HepG2 (cell line): Measurements from ENCODE around the gene SGIP1. TPM values are rescaled to one million over a fixed set of nuclear protein-coding genes. Genes with fewer than 3 reads are reported as not detected.

Source experiments
- ATAC-seq: fragments of 200-7000 bp; cut with Tn5 transposase; 3 replicates; pipeline ENCODE4 v1.9.1; 2020; ENCODE audit warnings: mild to moderate bottlenecking, moderate library complexity
- BruUV-seq: library from RNA; stranded (reverse); fragments of 400-500 nt; replicated peaks from 2 replicates; lab custom pipeline; 2021; lab: Mats Ljungman, UMichigan
- CTCF ChIA-PET: fragments of 300-600 bp; formaldehyde crosslinking; extraction: SDS; loops from one replicate; lab custom pipeline; 2021; ENCODE audit warnings: low total read pairs, inconsistent platforms, low intra/inter-chr PET ratio; lab: Yijun Ruan, JAX
- POLR2A ChIA-PET: fragments of 350-600 bp; sonication (Branson Sonifier 250); formaldehyde crosslinking; loops from one replicate; lab custom pipeline; 2020; ENCODE audit warnings: antibody characterized with exemption, inconsistent platforms; lab: Yijun Ruan, JAX
- DNase-seq: peaks from one replicate; pipeline ENCODE4 v3.0.0-alpha.2; 2015; ENCODE audit warnings: low spot score
- FAIRE-seq: peaks from 3 replicates; lab custom pipeline; 2011; peaks lifted over from hg19 to GRCh38; lab: Jason Lieb, UNC
- H2AFZ ChIP-seq: one replicate; pipeline ENCODE4 v1.6.1; 2011; ENCODE audit warnings: low read length, inconsistent platforms
- H3K27ac ChIP-seq: fragments of 300-600 bp; 3 replicates; pipeline ENCODE4 v1.8.0; 2011; ENCODE audit warnings: mixed run types, mild to moderate bottlenecking, mixed read lengths, low read length, inconsistent platforms; ENCODE audit not compliant: insufficient read depth; ENCODE audit errors: extremely low read length
- H3K27me3 ChIP-seq, 2 experiments: fragments of 200-600 bp in 1 of 2; 2 replicates in 1 of 2; 3 replicates in 1 of 2; pipeline versions ENCODE4 v1.6.0 to v1.8.0; 2011; ENCODE audit warnings: low read length in 2 of 2, mild to moderate bottlenecking in 2 of 2, moderate library complexity in 2 of 2, inconsistent platforms in 1 of 2; ENCODE audit not compliant: insufficient read depth in 2 of 2, control insufficient read depth in 1 of 2
- H3K36me3 ChIP-seq, 2 experiments: fragments of 200-600 bp in 1 of 2; replicated peaks in 1 of 2; 2 replicates in 1 of 2; 3 replicates in 1 of 2; pipeline versions ENCODE4 v1.5.1 to v1.8.0; 2011; ENCODE audit warnings: low read length in 2 of 2, inconsistent platforms in 1 of 2; ENCODE audit not compliant: insufficient read depth in 2 of 2, control insufficient read depth in 1 of 2
- H3K4me1 ChIP-seq: 2 replicates; pipeline ENCODE4 v1.5.1; 2012; ENCODE audit warnings: low read length, inconsistent platforms; ENCODE audit not compliant: insufficient read depth
- H3K4me2 ChIP-seq: 2 replicates; pipeline ENCODE4 v1.6.0; 2011; ENCODE audit warnings: low read depth, low read length, inconsistent platforms
- H3K4me3 ChIP-seq, 3 experiments: fragments of 200-600 bp in 1 of 3; sonication (generic), shearing (Covaris generic) in 1 of 3; replicated peaks in 1 of 3; 2 replicates each; pipeline ENCODE4 v1.5.1; 2011 to 2016; ENCODE audit warnings: low read length in 3 of 3, inconsistent platforms in 2 of 3, low read depth in 2 of 3, mild to moderate bottlenecking in 2 of 3, control low read depth in 1 of 3, mixed read lengths in 1 of 3; ENCODE audit not compliant: insufficient read depth in 1 of 3
- H3K79me2 ChIP-seq: one replicate; pipeline ENCODE4 v1.6.1; 2011; ENCODE audit warnings: low read length, inconsistent platforms; ENCODE audit not compliant: insufficient read depth
- H3K9ac ChIP-seq: 2 replicates; pipeline ENCODE4 v1.6.0; 2011; ENCODE audit warnings: mild to moderate bottlenecking, low read depth, low read length, inconsistent platforms; ENCODE audit not compliant: insufficient read depth
- H3K9me3 ChIP-seq: 2 replicates; pipeline ENCODE4 v1.5.1; 2012; ENCODE audit warnings: mild to moderate bottlenecking, low read length
- H4K20me1 ChIP-seq: 2 replicates; pipeline ENCODE4 v1.6.0; 2011; ENCODE audit warnings: inconsistent platforms, mild to moderate bottlenecking, low read length, moderate library complexity; ENCODE audit not compliant: insufficient read depth
- AHDC1 ChIP-seq: sonication (generic); formaldehyde crosslinking; IDR thresholded peaks from 2 replicates; pipeline ENCODE4 v1.5.1; 2020; ENCODE audit warnings: mild to moderate bottlenecking, missing genetic modification reagents, borderline replicate concordance
- ARID3A ChIP-seq: IDR thresholded peaks from 2 replicates; pipeline ENCODE4 v1.6.1; 2012; ENCODE audit warnings: low read depth, low read length, improper control_type of control experiment
- CENPX ChIP-seq: sonication (generic); formaldehyde crosslinking; IDR thresholded peaks from 2 replicates; pipeline ENCODE4 v1.9.0; 2021; ENCODE audit warnings: mild to moderate bottlenecking, missing genetic modification reagents, moderate library complexity
- HINFP ChIP-seq: sonication (generic); formaldehyde crosslinking; IDR thresholded peaks from 2 replicates; pipeline ENCODE4 v1.4.0; 2020; ENCODE audit warnings: low read depth, mild to moderate bottlenecking, missing genetic modification reagents
- MTA1 ChIP-seq: sonication (generic); formaldehyde crosslinking; IDR thresholded peaks from 2 replicates; pipeline ENCODE4 v1.4.0; 2020; ENCODE audit warnings: missing genetic modification reagents, mild to moderate bottlenecking, borderline replicate concordance
- NFYB ChIP-seq: sonication (generic); formaldehyde crosslinking; IDR thresholded peaks from 2 replicates; pipeline ENCODE4 v1.4.0; 2020; ENCODE audit warnings: missing genetic modification reagents
- RAD21 ChIP-seq: fragments of 450-650 bp; formaldehyde crosslinking; IDR thresholded peaks from 2 replicates; pipeline ENCODE4 v1.5.0; 2020; ENCODE audit warnings: mild to moderate bottlenecking
- RBFOX2 ChIP-seq: fragments of 200-400 bp; formaldehyde crosslinking; IDR thresholded peaks from 2 replicates; pipeline ENCODE4 v1.6.1; 2017; ENCODE audit warnings: low read depth, mild to moderate bottlenecking, low read length
- SAP130 ChIP-seq: IDR thresholded peaks from 2 replicates; pipeline ENCODE4 v1.6.1; 2016; ENCODE audit warnings: low read depth
- SMC3 ChIP-seq: IDR thresholded peaks from 2 replicates; pipeline ENCODE4 v1.6.1; 2011; ENCODE audit warnings: low read length, improper control_type of control experiment
- STAG1 ChIP-seq: sonication (generic); formaldehyde crosslinking; IDR thresholded peaks from 2 replicates; pipeline ENCODE4 v1.4.0; 2020; ENCODE audit warnings: missing genetic modification reagents
- TBX3 ChIP-seq: fragments of 450-650 bp; IDR thresholded peaks from 2 replicates; pipeline ENCODE4 v1.6.1; 2017; ENCODE audit warnings: antibody characterized with exemption, mild to moderate bottlenecking, inconsistent platforms, borderline replicate concordance
- ZNF576 ChIP-seq: sonication (generic); formaldehyde crosslinking; IDR thresholded peaks from 2 replicates; pipeline ENCODE4 v1.4.0; 2020; ENCODE audit warnings: mild to moderate bottlenecking, missing genetic modification reagents
- ZNF589 ChIP-seq: sonication (generic); formaldehyde crosslinking; conservative IDR thresholded peaks from 2 replicates; pipeline ENCODE4 v1.8.0; 2022; ENCODE audit warnings: mild to moderate bottlenecking, moderate library complexity, missing genetic modification reagents
- ZNF766 ChIP-seq: sonication (generic); formaldehyde crosslinking; IDR thresholded peaks from 2 replicates; pipeline ENCODE4 v1.5.0; 2020; ENCODE audit warnings: missing genetic modification reagents, borderline replicate concordance
- WGBS: methylation state at CpG from one replicate; pipeline ENCODE4 v1.1.6; 2017; ENCODE audit warnings: low lambda C conversion rate; 5-methylcytosine and 5-hydroxymethylcytosine counted together
- in situ Hi-C: cut with HindIII; loops from 2 replicates; pipeline ENCODE4 v1.10.0; 2017; ENCODE audit warnings: low pct_unique_long_range_greater_than_20kb; ENCODE audit not compliant: extremely low pct_ligation_motif_present
- intact Hi-C: fragments of 100-400 bp; cut with micrococcal nuclease; formaldehyde crosslinking; loops from one replicate; pipeline ENCODE4 v1.10.0; 2022; ENCODE audit not compliant: unreplicated experiment
- polyA plus RNA-seq, 8 experiments: library from polyadenylated mRNA; depleted of rRNA in 3 of 8; stranded (reverse) in 7 of 8; unstranded in 1 of 8; fragments of >200 nt; fragmentation: Illumina TruSeq in 4 of 8; extraction: Trizol in 4 of 8; gene quantifications; 2 replicates each; pipeline versions ENCODE4 v1.2.1 to v1.2.3, GENCODE V29; 2011 to 2016; ENCODE audit warnings: low read depth in 4 of 8, missing spikeins in 1 of 8, mixed read lengths in 1 of 8; ENCODE audit not compliant: insufficient read depth in 1 of 8
- total RNA-seq, 5 experiments: library from RNA; depleted of rRNA; stranded (reverse); fragments of >200 nt; fragmentation: Illumina TruSeq; extraction: Trizol; gene quantifications; 2 replicates each; pipeline ENCODE4 v1.2.3, GENCODE V29; 2016; ENCODE audit warnings: low read depth in 1 of 5

The SGIP1 gene
- total and polyA plus RNA-seq, 2 of the 13 experiments (the other 11 are each of a cell fraction or from before 2014, with no cell fraction given) = not detected

GRCh38 chr1:66503841-66504470, 30.0 kb upstream of the SGIP1 start:
- H3K27me3 ChIP-seq = no peaks in the 10 kb centered on the region
- CTCF ChIA-PET = no interaction called here
- peak; percentile 81 for ATAC-seq
- FAIRE-seq = no peak
- POLR2A ChIA-PET = no interaction called here
- H3K27ac ChIP-seq = no peak overlapping the region
- in situ Hi-C loops = no loop called here
- BruUV-seq = no TSS peak
- H4K20me1 ChIP-seq = no peaks in the 10 kb centered on the region
- H2AFZ ChIP-seq = no peak overlapping the region
- H3K4me2 ChIP-seq = no peak overlapping the region
- 10% methylated on average over 3 of the region's 3 CpGs for WGBS
- H3K4me1 ChIP-seq = no peaks in the 10 kb centered on the region
- no peaks in the 10 kb centered on the region for H3K9me3 ChIP-seq
- peak; percentile 30 for DNase-seq
- H3K4me3 ChIP-seq = no peak overlapping the region
- intact Hi-C loops = loop anchor here (5.0 kb wide), 2 partner anchors 223 to 252 kb away; no protein-coding TSS in a partner anchor
- H3K9ac ChIP-seq = no peak overlapping the region
- H3K36me3 ChIP-seq = no peaks in the 10 kb centered on the region
- no peaks in the 10 kb centered on the region for H3K79me2 ChIP-seq
- TF ChIP-seq STAG1 (CRISPR knock-in tag) = peak; percentile 55
- TF ChIP-seq AHDC1 (CRISPR knock-in tag) = no peak
- no peak for TF ChIP-seq HINFP (CRISPR knock-in tag)
- TF ChIP-seq SAP130 (CRISPR knock-in tag) = no peak
- TF ChIP-seq RAD21 (CRISPR knock-in tag) = 0 out of 2 replicates have a peak, but pooled peaks have one; percentile 25
- TF ChIP-seq TBX3 = no peak
- TF ChIP-seq ARID3A = no peak
- TF ChIP-seq NFYB (CRISPR knock-in tag) = no peak
- TF ChIP-seq ZNF766 (CRISPR knock-in tag) = no peak
- TF ChIP-seq SMC3 = peak; percentile 59; the same call in 1 of the 2 replicates
- no peak for TF ChIP-seq ZNF589 (CRISPR knock-in tag)
- TF ChIP-seq RBFOX2 = no peak
- no peak for TF ChIP-seq MTA1 (CRISPR knock-in tag)
- no peak for TF ChIP-seq ZNF576
- no peak for TF ChIP-seq CENPX (CRISPR knock-in tag)
